GM21737 (cell line): ENCODE results near the gene OR51A7.
"Not testable (repeated sequence)": the region's sequence is repeated elsewhere in the genome, so short reads cannot be mapped to it uniquely, and the experiment has no call there.

Experiments
- ATAC-seq: cut with Tn5 transposase; IDR thresholded peaks from one replicate; pipeline ENCODE4 v1.9.1; 2021; ENCODE audit warnings: mild to moderate bottlenecking, moderate library complexity; ENCODE audit not compliant: unreplicated experiment

Gene OR51A7

GRCh38 chr11:4955613-4956012, 52.0 kb downstream of the OR51A7 start, which contains the start of gene OR51A2:
Gene OR51A2, minus strand, starts transcription at chr11:4955713. Its CDS starts 0 bp downstream, at chr11:4955713.
- not testable (repeated sequence) for ATAC-seq

- no peak for ATAC-seq
Observed at GRCh38 chr11:4957396-4957795, 53.8 kb downstream of the OR51A7 start.
